Measurements from ENCODE around the gene CH25H.

The CH25H gene

DNA sequence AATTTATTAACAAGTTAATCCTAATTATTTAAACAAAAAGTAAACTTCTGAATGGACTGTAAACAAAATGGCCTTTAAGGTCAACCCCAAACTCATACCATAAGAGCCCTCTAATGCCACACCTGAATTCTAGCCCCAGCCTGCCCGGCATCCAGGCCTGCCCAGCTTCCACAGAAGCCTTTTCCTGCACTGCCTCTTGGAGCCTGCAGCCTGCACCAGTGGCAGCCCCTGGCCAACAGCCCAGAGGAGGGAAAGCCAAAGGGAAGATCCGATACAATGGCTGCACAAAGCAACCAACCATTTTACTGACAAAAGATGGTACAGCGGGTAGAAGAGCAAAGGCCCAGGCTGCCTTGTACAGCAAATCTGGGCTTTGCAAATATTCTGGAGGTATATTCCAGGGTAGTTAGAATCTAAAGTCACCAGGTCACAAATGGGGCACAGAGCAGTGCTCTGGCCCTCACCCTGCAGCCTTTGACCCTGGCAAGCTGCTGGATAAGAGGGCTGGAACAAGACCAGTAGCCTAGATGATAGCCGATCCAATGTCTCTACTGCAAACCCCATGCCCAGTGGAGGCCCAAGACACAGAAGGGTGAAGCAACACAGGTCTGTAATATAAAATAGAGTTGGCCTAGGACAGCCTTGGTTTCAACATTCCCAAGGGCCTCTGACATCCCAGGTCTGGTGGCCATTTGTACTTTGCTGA lies 12.5 kb upstream of the CH25H start:
- no peak for TF ChIP-seq EZH2 (IDR thresholded peaks at IDR 0.05)
- Histone ChIP-seq H3K4me3 (no peak overlapping the region), H3K36me3 (ENCODE audit: insufficient read depth, low read length) (no peaks in the 10 kb centered on the region), H3K9me3 (ENCODE audit: low read depth, low read length) (no peaks in the 10 kb centered on the region), H3K9ac (ENCODE audit: insufficient read length) (no peak overlapping the region), H3K27ac (no peak overlapping the region)
- no peak for DNase-seq (ENCODE audit: low read depth, low spot score)

DNA sequence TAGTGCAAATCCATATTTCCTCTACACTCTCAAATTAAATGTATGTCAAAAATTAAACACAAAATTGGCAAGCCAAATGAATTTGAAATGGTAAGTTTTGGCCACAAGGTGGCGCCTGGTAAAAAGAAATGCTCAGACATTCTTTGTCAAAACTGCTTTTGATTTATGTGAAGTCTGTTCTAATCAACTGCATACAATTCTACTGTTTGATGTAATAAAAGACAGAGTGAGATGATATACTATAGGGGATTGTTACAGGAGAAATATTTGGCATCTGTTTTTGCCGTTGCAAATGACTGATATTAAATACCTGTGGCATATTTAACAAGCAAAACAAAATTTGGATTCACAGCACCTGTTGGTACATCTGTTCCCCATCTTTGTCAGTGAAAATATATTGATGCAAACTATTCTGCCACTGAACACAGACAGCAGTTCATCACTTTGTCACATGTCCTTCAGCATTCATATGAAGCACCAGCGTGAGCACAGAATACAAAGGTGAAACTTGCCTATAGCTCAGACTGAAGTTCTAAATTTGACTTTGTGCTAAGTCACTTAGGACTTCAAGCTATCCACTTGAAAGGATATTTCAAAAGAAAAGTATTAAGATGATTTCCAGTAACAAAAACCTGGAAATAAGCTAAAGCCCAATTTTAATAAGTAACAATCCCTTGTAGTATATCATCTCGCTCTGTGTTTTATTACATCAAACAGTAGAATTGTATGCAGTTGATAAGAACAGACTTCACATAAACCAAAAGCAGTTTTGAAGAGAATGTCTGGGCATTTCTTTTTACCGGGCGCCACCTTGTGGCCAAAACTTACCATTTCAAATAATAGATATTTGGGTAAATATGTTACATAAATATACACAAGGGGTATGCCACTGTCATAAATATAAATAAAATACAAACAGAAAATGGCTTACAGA lies 10.2 kb upstream of the CH25H start:
- no peaks in the 10 kb centered on the region for H3K36me3 ChIP-seq (ENCODE audit: insufficient read depth, low read length)
- no peak for DNase-seq (ENCODE audit: low read depth, low spot score)
- no peak for TF ChIP-seq EZH2 (IDR thresholded peaks at IDR 0.05)
- TF ChIP-seq POLR2AphosphoS5 (IDR thresholded peaks at IDR 0.05; ENCODE audit: borderline replicate concordance, low read depth, low read length) = no peak
- TF ChIP-seq FOXP2 (optimal IDR thresholded peaks at IDR 0.05; ENCODE audit: control extremely low read depth, extremely low read length, insufficient read depth) = no peak
- no peak overlapping the region for H3K9ac ChIP-seq (ENCODE audit: insufficient read length)
- H3K9me3 ChIP-seq (ENCODE audit: low read depth, low read length) = no peaks in the 10 kb centered on the region
- H3K4me3 ChIP-seq = no peak overlapping the region
- no peak overlapping the region for H3K27ac ChIP-seq

DNA sequence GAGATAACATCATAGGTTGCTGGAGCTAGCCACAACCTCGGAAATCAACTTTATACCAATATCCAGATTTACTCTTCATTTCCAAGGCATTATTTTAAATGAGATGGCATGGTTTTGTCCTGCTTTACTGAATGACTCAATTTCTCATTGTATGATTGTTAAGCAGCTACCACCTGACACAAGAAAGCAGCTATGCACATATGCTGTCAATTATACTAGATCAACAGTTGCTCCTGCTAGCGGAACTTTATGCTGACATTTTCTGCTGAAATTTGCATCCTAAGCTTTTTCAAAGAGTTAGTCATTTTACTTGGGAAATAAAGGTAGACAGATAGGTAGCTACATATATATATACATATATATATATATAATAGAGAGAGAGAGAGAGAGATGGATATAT lies 8.9 kb upstream of the CH25H start:
- Histone ChIP-seq H3K9ac (ENCODE audit: insufficient read length) (no peak overlapping the region), H3K4me3 (no peak overlapping the region), H3K27ac (no peak overlapping the region), H3K9me3 (ENCODE audit: low read depth, low read length) (no peaks in the 10 kb centered on the region), H3K36me3 (ENCODE audit: insufficient read depth, low read length) (no peaks in the 10 kb centered on the region)
- no peak for TF ChIP-seq POLR2AphosphoS5 (IDR thresholded peaks at IDR 0.05; ENCODE audit: borderline replicate concordance, low read depth, low read length)
- TF ChIP-seq EZH2 (IDR thresholded peaks at IDR 0.05) = no peak
- TF ChIP-seq FOXP2 (optimal IDR thresholded peaks at IDR 0.05; ENCODE audit: control extremely low read depth, extremely low read length, insufficient read depth) = no peak
- DNase-seq (ENCODE audit: low read depth, low spot score) = no peak

DNA sequence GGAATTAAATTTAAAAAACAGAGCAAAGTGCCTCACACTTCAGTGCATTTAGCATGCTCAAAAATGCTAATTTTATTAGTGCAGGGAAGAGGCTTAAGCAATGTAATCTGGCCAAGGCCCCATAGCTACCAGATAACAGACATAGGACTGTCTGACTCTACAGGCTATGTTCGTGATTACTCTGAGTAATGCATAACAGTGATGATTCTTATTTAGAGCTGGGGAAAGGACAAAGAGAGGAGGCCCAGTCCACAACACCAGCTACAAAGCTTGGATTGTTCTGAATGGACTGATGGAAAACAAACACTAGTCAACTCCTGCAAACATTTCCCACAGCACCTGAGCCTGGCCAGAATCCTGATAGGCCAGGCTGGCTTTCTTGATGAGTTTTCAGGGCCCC lies 8.4 kb upstream of the CH25H start:
- no peak for TF ChIP-seq EZH2 (IDR thresholded peaks at IDR 0.05)
- no peak for TF ChIP-seq FOXP2 (optimal IDR thresholded peaks at IDR 0.05; ENCODE audit: control extremely low read depth, extremely low read length, insufficient read depth)
- no peak for TF ChIP-seq POLR2AphosphoS5 (IDR thresholded peaks at IDR 0.05; ENCODE audit: borderline replicate concordance, low read depth, low read length)
- H3K4me3 ChIP-seq = no peak overlapping the region
- H3K36me3 ChIP-seq (ENCODE audit: insufficient read depth, low read length) = no peaks in the 10 kb centered on the region
- no peak for DNase-seq (ENCODE audit: low read depth, low spot score)
- H3K9me3 ChIP-seq (ENCODE audit: low read depth, low read length) = no peaks in the 10 kb centered on the region
- no peak overlapping the region for H3K27ac ChIP-seq
- no peak overlapping the region for H3K9ac ChIP-seq (ENCODE audit: insufficient read length)

DNA sequence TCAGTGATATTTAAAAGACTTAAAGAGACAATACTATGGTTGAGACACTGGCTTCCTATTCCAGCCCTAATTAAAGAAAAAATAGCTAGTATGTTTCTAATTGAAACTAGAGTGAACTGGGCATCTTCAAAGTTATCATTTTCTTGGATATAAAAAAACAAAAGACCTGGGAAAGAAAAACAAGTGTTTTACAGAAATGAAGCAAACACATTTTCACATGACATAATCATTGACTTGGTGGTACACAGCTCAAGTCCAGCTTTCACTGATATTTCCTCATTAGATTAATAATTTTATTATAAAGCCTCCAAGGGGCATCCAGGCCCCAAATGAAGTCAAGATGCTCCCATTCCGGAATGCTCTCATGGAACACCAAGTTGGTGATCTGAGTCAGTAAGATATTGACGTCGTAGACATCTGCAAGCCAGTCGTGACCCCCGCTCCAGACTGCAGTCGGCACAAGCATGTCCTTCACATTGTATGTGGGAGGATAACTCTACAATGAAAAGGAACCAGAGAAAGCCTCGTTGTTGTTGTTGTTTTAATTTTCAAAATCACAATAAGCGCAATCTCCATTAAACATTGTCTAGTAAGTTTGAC lies 7.5 kb upstream of the CH25H start:
- Histone ChIP-seq H3K9ac (ENCODE audit: insufficient read length) (no peak overlapping the region), H3K27ac (no peak overlapping the region), H3K4me3 (no peak overlapping the region), H3K36me3 (ENCODE audit: insufficient read depth, low read length) (no peaks in the 10 kb centered on the region), H3K9me3 (ENCODE audit: low read depth, low read length) (no peaks in the 10 kb centered on the region)
- no peak for DNase-seq (ENCODE audit: low read depth, low spot score)
- TF ChIP-seq POLR2AphosphoS5 (IDR thresholded peaks at IDR 0.05; ENCODE audit: borderline replicate concordance, low read depth, low read length) (no peak), EZH2 (IDR thresholded peaks at IDR 0.05) (no peak), FOXP2 (optimal IDR thresholded peaks at IDR 0.05; ENCODE audit: control extremely low read depth, extremely low read length, insufficient read depth) (no peak)

DNA sequence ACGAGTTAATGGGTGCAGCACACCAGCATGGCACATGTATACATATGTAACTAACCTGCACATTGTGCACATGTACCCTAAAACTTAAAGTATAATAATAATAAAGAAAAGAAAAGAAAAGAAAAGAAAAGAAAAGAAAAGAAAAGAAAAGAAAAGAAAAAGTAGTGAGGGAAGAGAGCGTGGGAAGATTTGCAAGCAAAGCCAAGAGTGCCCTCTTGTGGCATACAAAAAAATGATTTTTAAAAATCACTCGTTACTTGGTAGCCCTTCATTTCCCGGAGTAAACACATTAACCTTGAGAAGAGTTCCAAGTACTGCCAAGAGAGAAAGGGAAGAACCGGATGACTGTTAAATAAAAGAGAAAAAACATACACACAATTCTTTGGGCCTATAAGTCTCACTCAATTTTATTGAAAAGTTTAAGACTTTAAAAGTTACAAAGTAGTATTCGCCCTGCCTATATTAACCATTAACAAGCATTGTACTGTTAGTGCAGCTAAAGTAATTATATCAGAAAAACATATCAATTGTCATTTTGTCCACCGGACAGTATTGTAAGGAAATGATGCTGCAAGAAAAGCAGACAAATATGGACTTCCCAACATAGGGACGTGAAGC lies 6.2 kb upstream of the CH25H start:
- Histone ChIP-seq H3K27ac (no peak overlapping the region), H3K9me3 (ENCODE audit: low read depth, low read length) (no peaks in the 10 kb centered on the region), H3K9ac (ENCODE audit: insufficient read length) (no peak overlapping the region), H3K4me3 (no peak overlapping the region), H3K36me3 (ENCODE audit: insufficient read depth, low read length) (no peaks in the 10 kb centered on the region)
- DNase-seq (ENCODE audit: low read depth, low spot score) = no peak
- TF ChIP-seq POLR2AphosphoS5 (IDR thresholded peaks at IDR 0.05; ENCODE audit: borderline replicate concordance, low read depth, low read length) (no peak), EZH2 (IDR thresholded peaks at IDR 0.05) (no peak), FOXP2 (optimal IDR thresholded peaks at IDR 0.05; ENCODE audit: control extremely low read depth, extremely low read length, insufficient read depth) (no peak)

DNA sequence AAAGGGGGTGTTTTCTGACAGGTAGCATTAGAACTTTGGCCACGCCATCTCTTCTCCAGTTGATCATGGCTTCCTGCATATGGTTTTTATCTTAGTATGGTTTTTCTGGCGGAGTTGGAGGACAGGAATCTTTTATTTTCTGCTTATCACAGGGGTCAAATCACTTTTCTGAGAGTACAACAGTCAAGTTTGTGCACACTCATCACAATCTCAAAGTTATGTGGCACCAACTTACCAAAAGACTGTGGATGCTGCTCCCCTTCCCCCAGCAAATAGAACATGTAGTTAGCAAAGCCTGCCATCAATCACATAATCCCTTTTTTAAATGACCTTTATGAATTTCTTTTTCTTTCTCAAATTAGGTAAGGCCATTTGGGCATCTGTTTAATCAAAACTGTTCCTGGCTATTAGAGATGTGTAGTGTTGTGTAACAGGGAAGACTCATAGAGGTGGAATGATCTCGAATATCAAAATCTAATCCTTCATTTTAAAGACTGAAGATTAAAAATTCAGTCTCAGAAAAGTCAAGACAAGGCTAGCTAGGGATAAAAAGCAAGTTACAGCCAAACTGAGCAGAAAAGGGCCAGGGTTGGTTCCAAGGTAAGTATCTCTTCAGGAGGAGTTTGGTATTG lies 3.8 kb upstream of the CH25H start:
- Histone ChIP-seq H3K9ac (ENCODE audit: insufficient read length) (no peak overlapping the region), H3K9me3 (ENCODE audit: low read depth, low read length) (no peaks in the 10 kb centered on the region), H3K27ac (no peak overlapping the region), H3K4me3 (no peak overlapping the region), H3K36me3 (ENCODE audit: insufficient read depth, low read length) (no peaks in the 10 kb centered on the region)
- DNase-seq (ENCODE audit: low read depth, low spot score) = no peak
- no peak for TF ChIP-seq FOXP2 (optimal IDR thresholded peaks at IDR 0.05; ENCODE audit: control extremely low read depth, extremely low read length, insufficient read depth)
- no peak for TF ChIP-seq POLR2AphosphoS5 (IDR thresholded peaks at IDR 0.05; ENCODE audit: borderline replicate concordance, low read depth, low read length)
- TF ChIP-seq EZH2 (IDR thresholded peaks at IDR 0.05) = no peak

DNA sequence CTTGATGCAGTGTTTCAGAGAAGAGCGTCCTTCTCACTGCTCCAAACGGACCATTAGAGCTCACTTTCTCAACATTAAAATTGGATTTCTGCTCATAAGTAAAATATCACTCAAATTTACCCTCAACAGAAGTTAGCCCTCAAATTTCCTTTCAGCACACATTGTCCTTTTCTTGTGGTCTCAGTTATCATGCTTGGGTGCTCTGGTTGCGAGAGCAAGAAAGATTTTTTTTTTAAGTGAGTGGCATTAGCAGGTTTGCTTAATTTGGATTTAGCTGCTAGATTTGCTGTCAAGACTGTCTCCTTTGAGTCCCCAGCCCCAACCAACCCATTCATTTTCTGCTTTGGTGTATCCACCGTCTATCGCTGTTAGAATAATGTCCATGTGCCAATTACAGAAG lies 2.6 kb upstream of the CH25H start:
- Histone ChIP-seq H3K9ac (ENCODE audit: insufficient read length) (no peak overlapping the region), H3K27ac (no peak overlapping the region)

More for the DNA sequence above, 2.6 kb upstream of the CH25H start:
- TF ChIP-seq EZH2 (IDR thresholded peaks at IDR 0.05) (no peak), POLR2AphosphoS5 (IDR thresholded peaks at IDR 0.05; ENCODE audit: borderline replicate concordance, low read depth, low read length) (no peak), FOXP2 (optimal IDR thresholded peaks at IDR 0.05; ENCODE audit: control extremely low read depth, extremely low read length, insufficient read depth) (no peak)
- H3K9me3 ChIP-seq (ENCODE audit: low read depth, low read length) = no peaks in the 10 kb centered on the region
- H3K36me3 ChIP-seq (ENCODE audit: insufficient read depth, low read length) = no peaks in the 10 kb centered on the region
- no peak overlapping the region for H3K4me3 ChIP-seq
- no peak for DNase-seq (ENCODE audit: low read depth, low spot score)
